Stimulated activated naive CD4-positive, alpha-beta T cell (primary cell): ENCODE measurements around the gene CGB2.
"Not testable (repeated sequence)": the region's sequence is repeated elsewhere in the genome, so short reads cannot be mapped to it uniquely, and the experiment has no call there.

ENCODE experiments used
- DNase-seq, 6 experiments: peaks; one replicate each; lab custom pipeline; 2025; lab: John Stamatoyannopoulos, UW

The CGB2 gene

DNA sequence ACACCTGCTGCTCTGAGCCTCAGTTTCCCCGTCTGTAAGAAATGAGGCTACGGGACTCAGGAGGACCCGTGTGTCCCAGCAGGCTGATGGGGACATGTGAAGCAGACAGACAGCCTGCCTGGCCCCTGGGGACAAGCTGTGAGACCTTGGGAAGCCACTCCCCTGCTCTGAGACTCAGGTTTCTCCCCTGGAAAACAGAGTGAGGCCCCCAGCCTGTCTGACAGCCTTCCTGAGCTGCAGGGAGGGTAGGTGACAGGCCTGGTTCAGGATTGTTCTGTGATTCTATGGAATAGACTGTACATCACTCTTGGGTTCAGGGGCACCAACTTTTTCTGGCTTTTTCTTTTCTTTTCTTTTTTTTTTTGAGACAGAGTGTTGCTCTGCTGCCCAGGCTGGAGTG is 35.9 kb downstream of the CGB2 start:
- no peak for DNase-seq

DNA sequence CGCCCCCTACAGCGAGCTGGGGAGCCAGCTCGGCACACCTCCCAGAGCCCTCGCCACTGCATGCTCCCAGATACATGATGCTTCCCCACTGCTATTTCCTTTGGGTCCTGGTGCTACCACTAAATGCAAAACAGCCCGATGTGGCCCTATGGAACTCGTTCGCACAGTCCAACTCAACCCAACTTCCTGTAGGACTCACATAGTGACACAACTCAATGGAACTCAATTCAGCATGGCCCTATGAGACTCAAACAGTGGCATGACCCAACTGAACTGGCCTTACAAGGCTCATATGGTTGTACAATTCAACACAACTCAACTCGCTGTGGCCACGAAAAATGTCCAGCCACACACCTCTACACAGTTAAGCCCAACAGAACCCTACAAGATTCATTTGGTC is 37.3 kb downstream of the CGB2 start:
- DNase-seq, result no peak

GRCh38 chr19:49070416-49070815 is 38.7 kb downstream of the CGB2 start:
- no peak for DNase-seq

DNA sequence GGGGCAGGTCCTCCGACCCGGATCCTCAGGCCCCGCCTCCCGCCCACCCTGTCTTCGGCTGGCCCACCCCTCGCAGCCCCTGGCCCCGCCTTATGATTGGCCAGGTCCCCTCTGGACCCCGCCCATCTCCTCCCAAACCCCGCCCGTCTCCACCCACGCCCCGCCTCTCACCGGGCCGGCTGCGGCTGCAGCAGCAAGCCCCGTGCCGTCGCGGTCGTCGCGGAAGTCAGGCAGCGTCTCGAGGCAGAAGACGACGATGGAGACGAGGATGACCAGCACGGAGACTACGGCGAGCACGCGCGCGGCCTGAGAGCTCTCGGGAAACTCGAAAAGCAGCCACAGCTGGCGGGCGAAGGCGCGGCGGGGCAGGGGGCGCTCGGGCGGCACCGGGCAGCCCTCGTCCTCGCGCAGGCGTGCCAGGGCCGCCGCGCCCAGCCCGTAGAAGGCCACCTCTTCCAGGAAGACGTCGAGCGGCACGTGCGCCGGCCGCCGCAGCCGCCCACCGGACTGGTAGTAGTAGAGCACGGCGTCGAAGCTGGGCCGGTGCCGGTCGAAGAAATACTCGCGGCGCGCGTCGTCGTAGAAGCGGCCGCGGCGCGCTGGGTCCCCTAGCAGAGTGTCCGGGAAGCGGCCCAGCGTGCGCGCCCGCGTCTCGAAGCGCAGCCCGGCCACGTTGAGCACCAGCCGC is 40.3 kb downstream of the CGB2 start:
- no peak for DNase-seq

DNA sequence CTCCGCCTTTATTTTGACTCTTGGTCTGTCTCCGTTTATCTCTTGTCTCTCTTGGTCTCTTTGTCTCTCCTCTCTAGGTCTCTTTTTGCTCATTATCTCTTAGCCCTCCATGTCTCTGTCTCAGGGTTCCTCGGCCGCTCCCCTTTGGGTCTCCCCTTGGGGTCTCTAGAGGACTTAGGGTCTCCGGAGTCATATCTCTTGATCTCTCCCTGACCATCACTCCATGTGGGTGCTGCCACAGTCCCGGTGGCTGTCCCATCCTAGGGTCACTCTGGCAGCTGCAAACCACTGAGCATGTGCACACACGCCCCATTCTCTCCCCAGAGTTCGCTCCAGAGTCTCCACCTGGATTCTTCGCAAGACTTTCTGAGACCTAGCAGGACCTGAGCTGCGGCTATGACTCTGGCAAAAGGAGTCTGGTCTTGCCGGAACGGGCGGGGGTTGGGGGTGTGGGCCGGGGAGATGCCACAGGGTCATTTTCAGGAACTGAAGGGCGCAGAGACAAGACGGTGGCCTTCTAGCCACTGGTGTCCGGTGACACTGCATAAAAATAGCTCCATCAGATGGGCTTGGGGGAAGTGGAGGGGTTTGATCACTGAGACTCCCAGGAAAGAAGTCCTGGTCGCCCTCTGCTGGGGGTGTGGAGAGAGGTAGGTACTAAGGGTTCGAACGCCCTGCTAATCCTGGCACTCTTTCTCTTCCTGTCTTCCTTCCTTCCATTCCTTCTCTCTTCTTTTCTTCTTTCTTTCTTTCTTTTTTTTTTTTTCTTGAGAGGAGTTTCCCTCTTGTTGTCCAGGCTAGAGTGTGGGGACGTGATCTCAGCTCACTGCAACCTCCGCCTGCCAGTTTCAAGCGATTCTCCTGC is 42.1 kb downstream of the CGB2 start:
- DNase-seq, result no peak

GRCh38 chr19:49074869-49075268 is 43.2 kb downstream of the CGB2 start:
- not testable (repeated sequence) for DNase-seq

DNA sequence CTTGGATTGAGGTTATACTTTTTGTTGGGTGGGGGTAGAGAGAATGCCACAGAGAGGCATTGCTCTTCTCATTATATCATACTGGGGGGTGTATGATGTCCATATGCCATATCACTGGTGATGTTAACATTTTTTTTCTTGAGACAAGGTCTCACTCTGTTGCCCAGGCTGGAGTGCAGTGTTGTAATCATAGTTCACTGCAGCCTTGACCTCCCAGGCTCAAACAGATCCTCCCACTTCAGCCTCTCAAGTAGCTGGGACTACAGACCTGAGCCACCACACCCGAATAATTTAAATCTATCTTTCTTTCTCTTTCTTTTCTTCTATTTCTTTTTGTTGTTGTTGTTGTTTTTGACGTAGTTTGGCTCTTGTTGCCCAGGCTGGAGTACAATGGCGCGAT is 48.7 kb downstream of the CGB2 start:
- no peak for DNase-seq

DNA sequence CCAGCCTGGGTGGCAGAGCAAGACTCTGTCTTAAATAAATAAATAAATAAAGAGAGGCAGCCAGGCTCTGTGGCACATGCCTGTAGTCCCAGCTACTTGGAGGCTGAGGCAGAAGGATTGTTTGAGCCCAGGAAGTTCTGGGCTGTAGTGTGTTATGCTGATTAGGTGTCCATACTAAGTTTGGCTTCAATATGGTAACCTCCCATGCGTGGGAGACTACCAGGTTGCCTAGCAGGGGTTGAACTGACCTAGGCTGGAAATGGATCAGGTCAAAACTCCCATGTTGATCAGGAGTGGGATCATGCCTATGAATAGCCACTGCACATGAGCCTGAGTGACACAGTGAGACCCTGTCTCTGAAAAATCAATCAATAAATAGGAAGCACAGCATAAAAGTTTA is 49.6 kb downstream of the CGB2 start:
- DNase-seq, result no peak
